Kidney (tissue), 14 donors: ENCODE measurements around the gene ROR1. TPM values are rescaled to one million over a fixed set of nuclear protein-coding genes. Genes with fewer than 3 reads are reported as not detected.
A peak's percentile ranks its signal among the peaks of the same experiment; 100 is the strongest.

Source experiments
- DNase-seq, 5 donors: peaks; one replicate each; pipeline ENCODE4 v3.0.0-alpha.2; 2013 to 2020
- FAIRE-seq: peaks from 2 replicates; lab custom pipeline; 2012; peaks lifted over from hg19 to GRCh38; lab: Jason Lieb, UNC
- H3K27ac ChIP-seq, 2 donors: one replicate each; pipeline ENCODE4 v1.7.0; 2013; ENCODE audit warnings: low read depth in 2 of 2, low read length in 2 of 2, inconsistent platforms in 1 of 2
- H3K27me3 ChIP-seq: one replicate; pipeline ENCODE4 v1.7.1; 2013; ENCODE audit warnings: low read length, inconsistent platforms; ENCODE audit not compliant: control insufficient read depth, insufficient read depth
- H3K36me3 ChIP-seq, 3 donors: one replicate each; pipeline versions ENCODE4 v1.7.0 to v1.7.1; 2013; ENCODE audit warnings: low read length in 3 of 3, control low read depth in 1 of 3, inconsistent platforms in 1 of 3; ENCODE audit not compliant: insufficient read depth in 3 of 3, control insufficient read depth in 2 of 3
- H3K4me1 ChIP-seq, 3 donors: one replicate each; pipeline versions ENCODE4 v1.7.0 to v1.7.1; 2013; ENCODE audit warnings: low read length in 3 of 3, inconsistent platforms in 1 of 3, low read depth in 1 of 3; ENCODE audit not compliant: control insufficient read depth in 2 of 3, insufficient read depth in 2 of 3
- H3K4me3 ChIP-seq, 3 donors: one replicate each; pipeline versions ENCODE4 v1.7.0 to v1.8.1; 2013; ENCODE audit warnings: low read length in 3 of 3, control low read depth in 1 of 3, inconsistent platforms in 1 of 3
- H3K9ac ChIP-seq, 3 donors: one replicate each; pipeline versions ENCODE4 v1.7.0 to v1.7.1; 2013; ENCODE audit warnings: low read length in 3 of 3, control low read depth in 1 of 3, inconsistent platforms in 1 of 3
- H3K9me3 ChIP-seq, 3 donors: one replicate each; pipeline versions ENCODE4 v1.7.0 to v1.7.1; 2013; ENCODE audit warnings: low read length in 3 of 3, control low read depth in 1 of 3, inconsistent platforms in 1 of 3; ENCODE audit not compliant: control insufficient read depth in 2 of 3, insufficient read depth in 1 of 3
- CTCF ChIP-seq: IDR thresholded peaks from 3 replicates; pipeline ENCODE4 v1.5.1; 2012; ENCODE audit warnings: mild to moderate bottlenecking, moderate library complexity, borderline replicate concordance; ENCODE audit not compliant: insufficient read depth; ENCODE audit errors: extremely low read depth
- intact Hi-C: fragments of 100-400 bp; cut with DNase I; formaldehyde crosslinking; loops from one replicate; pipeline ENCODE4 v1.11.1; 2022
- polyA plus RNA-seq: library from polyadenylated mRNA; stranded (reverse); fragments of 350-450 nt; fragmentation: Illumina TruSeq; extraction: RNeasy Lipid Tissue Mini Kit (QIAGEN cat#74804); gene quantifications from one replicate; pipeline ENCODE4 v1.2.3, GENCODE V29; 2014; ENCODE audit warnings: low read depth, low replicate concordance; ENCODE audit not compliant: insufficient read depth
- total RNA-seq: library from RNA; stranded (reverse); fragmentation: NEBNext Ultra II Directional; extraction: Animal tissue kit (Norgen Biotek cat#: 25700); gene quantifications from one replicate; pipeline ENCODE4 v1.2.1, GENCODE V29; 2021
- donor health status: control.
- donor health status: control.
- donor health status: control.
- donor health status: control.
- donor health status: control.
- donor health status: DM: yes; HTN: yes; CAD: no.
- donor health status: Normal renal cell carcinoma (clear cell type).

ROR1 gene
- total and polyA plus RNA-seq, 2 donors from 2014 or later, result 0.77 to 8.0 TPM

- no peaks in the 10 kb centered on the region for H3K36me3 ChIP-seq
- H3K4me1 ChIP-seq, result peaks cover 0 to 4% (median 0%) of the 10 kb centered on the region in 3 donors
- no peak for TF ChIP-seq CTCF
- intact Hi-C loops, result loop anchor here (10.0 kb wide), 1 partner anchor 357 kb away; no protein-coding TSS in a partner anchor
- H3K4me3 ChIP-seq, result no peak overlapping the region
- no peaks in the 10 kb centered on the region for H3K9me3 ChIP-seq
- H3K27ac ChIP-seq, result no peak overlapping the region
- DNase-seq (no peak), FAIRE-seq (no peak)
- no peak overlapping the region for H3K9ac ChIP-seq
- H3K27me3 ChIP-seq, result no peaks in the 10 kb centered on the region
Measured at GRCh38 chr1:63777965-63778880, 4.4 kb downstream of the ROR1 start.

GRCh38 chr1:63779338-63780211 is 5.8 kb downstream of the ROR1 start:
- intact Hi-C loops, result loop anchor here (10.0 kb wide), 1 partner anchor 355 kb away; no protein-coding TSS in a partner anchor
- FAIRE-seq (no peak), DNase-seq (peak in 2 of 5 donors; percentile 39 to 59)
- H3K4me3 ChIP-seq, result no peak overlapping the region
- no peaks in the 10 kb centered on the region for H3K9me3 ChIP-seq
- peaks cover 0 to 4% (median 0%) of the 10 kb centered on the region in 3 donors for H3K4me1 ChIP-seq
- H3K27ac ChIP-seq, result no peak overlapping the region
- no peaks in the 10 kb centered on the region for H3K27me3 ChIP-seq
- TF ChIP-seq CTCF, result no peak
- no peak overlapping the region for H3K9ac ChIP-seq
- H3K36me3 ChIP-seq, result no peaks in the 10 kb centered on the region

GRCh38 chr1:63780565-63780964 is 6.7 kb downstream of the ROR1 start:
- Histone ChIP-seq H3K4me1 (peaks cover 0 to 6% (median 0%) of the 10 kb centered on the region in 3 donors), H3K9me3 (no peaks in the 10 kb centered on the region), H3K27me3 (no peaks in the 10 kb centered on the region), H3K36me3 (no peaks in the 10 kb centered on the region), H3K4me3 (no peak overlapping the region), H3K9ac (no peak overlapping the region), H3K27ac (no peak overlapping the region)
- TF ChIP-seq CTCF, result no peak
- FAIRE-seq, result no peak
- intact Hi-C loops, result no loop called here
- no peak for DNase-seq
